Head of caudate nucleus (tissue), 42 donors: Measurements from ENCODE around the gene CDH22.

Experiments
- DNase-seq, 42 donors: peaks; one replicate each; pipeline versions ENCODE4 v3.0.0 to v3.0.0-alpha.2; 2020 to 2021; ENCODE audit warnings: mixed read lengths in 7 of 42
- intact Hi-C: fragments of 100-400 bp; cut with DNase I; formaldehyde crosslinking; loops from one replicate; pipeline ENCODE4 v1.15.0; 2022

The CDH22 gene

GRCh38 chr20:46327557-46327956, 19.3 kb upstream of the CDH22 start:
- intact Hi-C loops, result no loop called here
- DNase-seq, result no peak

GRCh38 chr20:46325789-46326188, 17.5 kb upstream of the CDH22 start:
- intact Hi-C loops, result no loop called here
- no peak for DNase-seq

GRCh38 chr20:46324960-46325703, 16.8 kb upstream of the CDH22 start:
- intact Hi-C loops, result no loop called here
- DNase-seq, result peak in 2 of 42 donors; percentile 28 to 34

GRCh38 chr20:46324379-46324778, 16.1 kb upstream of the CDH22 start:
- DNase-seq, result no peak
- intact Hi-C loops, result no loop called here

GRCh38 chr20:46323557-46323956, 15.3 kb upstream of the CDH22 start:
- no peak for DNase-seq

GRCh38 chr20:46322641-46323040, 14.3 kb upstream of the CDH22 start:
- intact Hi-C loops, result no loop called here
- DNase-seq, result no peak

More at GRCh38 chr20:46323557-46323956, 15.3 kb upstream of the CDH22 start:
- intact Hi-C loops, result no loop called here

- DNase-seq, result no peak
- intact Hi-C loops, result loop anchor here (10.0 kb wide), 1 partner anchor 183 kb away; no protein-coding TSS in a partner anchor
These were observed 9.4 kb upstream of the CDH22 start for GRCh38 chr20:46317685-46318177.

GRCh38 chr20:46316984-46317684, 8.8 kb upstream of the CDH22 start:
- DNase-seq, result no peak
- intact Hi-C loops, result loop anchor here (10.0 kb wide), 1 partner anchor 182 kb away; no protein-coding TSS in a partner anchor

- DNase-seq, result peak in 7 of 42 donors; percentile 17 to 67 (median 31)
- intact Hi-C loops, result loop anchor here (10.0 kb wide), 1 partner anchor 181 kb away; no protein-coding TSS in a partner anchor
These were observed 7.0 kb upstream of the CDH22 start for GRCh38 chr20:46315311-46315710.

GRCh38 chr20:46312945-46313861, 4.9 kb upstream of the CDH22 start:
- intact Hi-C loops, result loop anchor here (10.0 kb wide), 1 partner anchor 178 kb away; no protein-coding TSS in a partner anchor
- DNase-seq, result no peak

- intact Hi-C loops, result loop anchor here (10.0 kb wide), 1 partner anchor 178 kb away; no protein-coding TSS in a partner anchor
- DNase-seq, result peak in 18 of 42 donors; percentile 10 to 48 (median 24)
These were observed 4.0 kb upstream of the CDH22 start for GRCh38 chr20:46312075-46312944.

GRCh38 chr20:46311719-46312074, 3.4 kb upstream of the CDH22 start:
- no peak for DNase-seq
- intact Hi-C loops, result loop anchor here (10.0 kb wide), 1 partner anchor 177 kb away; no protein-coding TSS in a partner anchor

- intact Hi-C loops, result loop anchor here (10.0 kb wide), 1 partner anchor 176 kb away; no protein-coding TSS in a partner anchor
- DNase-seq, result no peak
These were observed 2.8 kb upstream of the CDH22 start for GRCh38 chr20:46311039-46311650.

GRCh38 chr20:46309945-46310344, 1.6 kb upstream of the CDH22 start:
- DNase-seq, result no peak
- intact Hi-C loops, result loop anchor here (10.0 kb wide), 1 partner anchor 175 kb away; no protein-coding TSS in a partner anchor

GRCh38 chr20:46307999-46308257, 370 bp downstream of the CDH22 start:
- intact Hi-C loops, result loop anchor here (2.0 kb wide), 1 partner anchor 41 kb away; no protein-coding TSS in a partner anchor
- no peak for DNase-seq

GRCh38 chr20:46307139-46307998, 929 bp downstream of the CDH22 start:
- intact Hi-C loops, result loop anchor here (2.0 kb wide), 1 partner anchor 41 kb away; no protein-coding TSS in a partner anchor
- DNase-seq, result peak; percentile 12 to 78 (median 62)

GRCh38 chr20:46306743-46307138, 1.6 kb downstream of the CDH22 start:
- no peak for DNase-seq
- intact Hi-C loops, result loop anchor here (2.0 kb wide), 1 partner anchor 42 kb away; no protein-coding TSS in a partner anchor
